HCEC 1CT (cell line): Measurements from ENCODE around the gene SUOX.
"Not testable (repeated sequence)": the region's sequence is repeated elsewhere in the genome, so short reads cannot be mapped to it uniquely, and the experiment has no call there.

Experiments used
- DNase-seq: peaks from one replicate; pipeline ENCODE4 v3.0.0-alpha.2; 2017

The SUOX gene

DNA sequence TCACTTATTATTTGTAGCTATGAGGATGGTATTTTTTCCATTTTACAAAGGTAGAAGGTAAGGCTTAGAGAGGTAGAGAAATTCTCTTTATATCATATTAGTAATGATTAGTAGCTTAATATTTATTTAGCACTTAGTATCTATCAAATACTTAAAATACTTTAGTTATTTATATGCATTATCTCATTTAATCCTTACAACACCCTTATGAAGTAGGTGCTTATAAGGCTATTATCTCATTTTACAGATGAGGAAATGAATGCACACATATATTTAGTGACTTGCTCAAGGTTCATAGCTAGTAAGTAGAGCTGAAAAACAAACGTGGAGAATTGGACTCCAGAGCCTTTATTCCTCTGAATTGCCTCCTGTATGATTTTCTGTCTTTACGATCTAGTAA lies 12.2 kb upstream of the SUOX start:
- DNase-seq = no peak

DNA sequence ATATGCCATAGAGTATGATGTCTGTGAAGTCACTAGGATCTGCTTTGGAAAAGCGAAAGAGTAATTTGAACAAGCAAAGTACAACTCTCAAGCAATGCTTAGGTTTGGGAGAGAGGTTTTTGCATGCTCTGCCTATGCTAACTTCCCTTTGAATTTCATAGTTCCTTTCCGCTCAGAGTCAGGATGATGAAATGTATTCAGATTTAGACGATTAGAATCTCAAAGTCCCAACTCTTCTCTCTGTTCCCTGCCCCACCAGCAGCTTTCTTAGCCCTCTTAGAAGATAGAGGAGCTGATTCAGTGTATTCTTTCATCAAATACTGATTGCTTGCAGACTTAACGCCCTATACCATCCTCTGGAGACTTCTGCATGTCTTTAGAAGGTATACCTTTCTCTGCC lies 11.7 kb upstream of the SUOX start:
- DNase-seq = no peak

DNA sequence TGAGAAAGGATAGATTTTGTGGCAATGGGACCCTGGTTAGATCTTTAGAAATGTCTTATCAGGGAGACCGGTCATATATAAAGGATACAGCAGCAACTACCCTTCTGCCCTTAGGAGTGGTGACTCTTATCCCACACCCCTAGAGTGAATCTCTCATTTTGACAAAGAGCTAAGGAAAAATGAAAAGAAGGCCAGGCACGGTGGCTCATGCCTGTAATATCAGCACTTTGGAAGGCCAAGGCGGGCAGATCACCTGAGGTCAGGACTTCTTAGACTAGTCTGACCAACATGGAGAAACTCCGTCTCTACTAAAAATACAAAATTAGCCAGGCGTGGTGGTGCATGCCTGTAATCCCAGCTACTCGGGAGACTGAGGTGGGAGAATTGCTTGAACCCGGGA lies 11.1 kb upstream of the SUOX start:
- not testable (repeated sequence) for DNase-seq

DNA sequence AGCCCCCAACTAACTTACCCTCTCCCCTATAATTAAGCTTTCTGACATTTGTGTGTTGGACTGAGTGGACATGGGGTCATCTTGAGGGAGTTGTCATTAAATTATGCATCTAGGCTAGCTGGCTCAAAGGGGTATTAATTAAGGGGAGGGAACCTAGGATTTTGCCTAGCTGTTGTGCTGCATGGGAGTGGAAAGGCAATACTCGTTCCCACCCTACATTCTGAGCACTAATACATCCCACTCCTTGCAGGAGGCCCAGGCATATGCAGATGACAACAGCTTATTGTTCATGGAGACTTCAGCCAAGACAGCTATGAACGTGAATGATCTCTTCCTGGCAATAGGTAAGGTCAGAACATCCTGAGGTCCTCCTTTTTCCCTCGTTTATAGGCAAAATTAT lies 6.0 kb upstream of the SUOX start:
- no peak for DNase-seq

DNA sequence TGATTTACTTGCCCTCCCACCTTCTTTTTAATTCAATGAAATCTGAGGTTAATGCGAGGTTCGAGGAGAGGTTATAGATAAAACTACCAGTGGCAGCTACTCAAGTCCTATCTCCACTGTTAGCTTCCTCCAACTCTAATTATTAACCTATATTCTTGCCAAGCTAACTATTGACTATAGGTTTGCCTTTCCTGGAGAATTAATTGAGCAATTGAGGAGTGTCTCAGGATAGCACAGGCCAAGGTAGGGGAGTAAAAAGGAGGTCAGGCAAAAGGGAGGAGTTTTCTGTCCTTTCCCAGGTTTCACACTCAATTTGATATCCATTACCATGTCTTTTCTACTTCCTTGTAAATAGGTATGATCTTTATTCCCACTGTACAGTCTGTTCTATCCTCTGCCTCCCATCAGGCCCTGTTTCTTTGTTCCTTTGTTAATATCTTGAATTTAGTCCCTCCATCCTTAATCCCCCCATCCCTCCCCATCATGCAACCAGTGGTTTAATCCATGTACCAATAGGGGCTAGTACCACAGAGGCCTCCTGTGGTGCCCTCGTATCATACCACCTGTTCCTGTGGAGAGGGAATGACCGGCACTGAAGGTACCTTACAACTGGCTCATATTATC lies 3.7 kb upstream of the SUOX start:
- no peak for DNase-seq

DNA sequence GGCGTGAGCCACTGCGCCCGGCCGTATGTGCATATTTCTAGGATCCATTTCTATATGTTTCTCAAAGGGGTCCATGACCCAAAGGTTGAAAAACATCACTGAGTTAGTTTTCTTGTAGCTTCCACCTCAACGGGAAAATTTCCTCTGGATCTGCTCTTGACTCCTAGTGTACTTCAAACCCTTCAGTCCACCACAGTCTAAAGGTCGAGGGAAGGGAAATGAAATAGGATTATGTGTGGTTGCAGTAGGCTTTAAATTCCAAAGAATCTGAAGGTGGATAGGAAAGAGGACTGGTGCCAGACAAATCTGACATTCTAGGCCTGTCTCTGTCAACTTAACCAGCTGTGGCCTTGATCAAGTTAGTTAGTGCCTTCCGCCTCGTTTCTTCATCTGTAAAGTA lies 1.7 kb upstream of the SUOX start:
- no peak for DNase-seq

DNA sequence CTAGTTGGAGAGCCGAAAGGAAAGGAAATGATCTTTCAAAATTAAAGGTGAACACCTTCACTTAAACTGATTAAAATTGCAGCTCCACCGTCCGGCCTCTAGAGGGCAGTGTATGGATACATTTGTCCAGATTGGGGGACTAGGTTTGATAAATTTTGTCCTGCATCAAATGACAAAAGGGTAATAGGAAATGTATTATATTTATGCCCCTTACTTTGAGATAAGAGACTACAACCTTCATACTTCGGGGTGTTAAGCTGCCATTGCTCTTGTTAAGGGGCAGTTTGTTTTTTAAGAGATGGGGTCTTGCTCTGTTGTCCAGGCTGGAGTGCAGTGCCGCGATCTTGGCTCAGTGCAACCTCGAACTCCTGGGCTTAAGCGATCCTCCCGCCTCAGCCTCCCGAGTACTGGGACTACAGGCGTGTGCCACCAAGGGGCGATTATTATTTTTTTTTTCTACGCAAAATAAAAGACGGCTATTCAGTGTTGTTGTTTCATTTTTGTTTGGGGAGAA lies 818 bp upstream of the SUOX start:
- DNase-seq = peak; percentile 45

DNA sequence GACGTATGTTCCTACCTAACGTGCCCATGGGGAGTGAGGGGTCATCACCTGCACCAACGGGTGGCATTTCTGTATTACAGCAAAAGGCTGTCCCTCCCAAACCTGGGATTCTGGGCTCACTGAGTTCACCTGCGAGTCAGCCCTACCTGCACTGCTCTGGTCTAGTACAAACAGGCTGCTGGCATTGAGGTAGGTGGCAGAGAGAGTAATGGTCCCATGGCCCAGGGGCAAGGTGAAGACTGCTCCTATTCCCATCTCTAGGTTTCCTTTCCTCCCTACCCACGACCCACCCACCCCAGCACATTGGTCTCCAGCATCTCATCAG lies 421 bp downstream of the SUOX start:
- DNase-seq = no peak

DNA sequence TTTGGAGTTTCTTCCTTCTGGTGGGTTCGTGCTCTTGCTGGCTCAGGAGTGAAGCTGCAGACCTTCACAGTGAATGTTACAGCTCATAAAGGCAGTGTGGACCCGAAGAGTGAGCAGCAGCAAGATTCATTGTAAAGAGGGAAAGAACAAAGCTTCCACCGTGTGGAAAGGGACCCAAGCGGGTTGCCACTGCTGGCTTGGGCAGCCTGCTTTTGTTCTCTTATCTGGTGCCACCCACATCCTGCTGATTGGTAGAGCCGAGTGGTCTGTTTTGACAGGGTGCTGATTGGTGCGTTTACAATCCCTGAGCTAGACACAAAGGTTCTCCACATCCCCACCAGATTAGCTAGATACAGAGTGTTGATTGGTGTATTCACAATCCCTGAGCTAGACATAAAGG lies 2.4 kb downstream of the SUOX start:
- DNase-seq = not testable (repeated sequence)

DNA sequence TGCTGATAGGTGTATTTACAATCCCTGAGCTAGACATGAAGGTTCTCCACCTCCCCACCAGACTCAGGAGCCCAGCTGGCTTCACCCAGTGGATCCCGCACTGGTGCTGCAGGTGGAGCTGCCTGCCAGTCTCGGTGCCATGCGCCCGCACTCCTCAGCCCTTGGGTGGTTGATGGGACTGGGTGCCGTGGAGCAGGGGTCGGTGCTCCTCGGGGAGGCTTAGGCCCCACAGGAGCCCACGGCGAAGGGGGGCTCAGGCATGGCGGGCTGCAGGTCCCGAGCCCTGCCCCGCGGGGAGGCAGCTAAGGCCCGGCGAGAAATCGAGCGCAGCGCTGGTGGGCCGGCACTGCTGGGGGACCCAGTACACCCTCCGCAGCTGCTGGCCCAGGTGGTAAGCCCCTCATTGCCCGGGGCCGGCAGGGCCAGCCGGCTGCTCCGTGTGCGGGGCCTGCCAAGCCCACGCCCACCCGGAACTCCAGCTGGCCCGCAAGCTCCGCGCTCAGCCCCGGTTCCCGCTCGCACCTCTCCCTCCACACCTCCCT lies 3.0 kb downstream of the SUOX start:
- DNase-seq = not testable (repeated sequence)

DNA sequence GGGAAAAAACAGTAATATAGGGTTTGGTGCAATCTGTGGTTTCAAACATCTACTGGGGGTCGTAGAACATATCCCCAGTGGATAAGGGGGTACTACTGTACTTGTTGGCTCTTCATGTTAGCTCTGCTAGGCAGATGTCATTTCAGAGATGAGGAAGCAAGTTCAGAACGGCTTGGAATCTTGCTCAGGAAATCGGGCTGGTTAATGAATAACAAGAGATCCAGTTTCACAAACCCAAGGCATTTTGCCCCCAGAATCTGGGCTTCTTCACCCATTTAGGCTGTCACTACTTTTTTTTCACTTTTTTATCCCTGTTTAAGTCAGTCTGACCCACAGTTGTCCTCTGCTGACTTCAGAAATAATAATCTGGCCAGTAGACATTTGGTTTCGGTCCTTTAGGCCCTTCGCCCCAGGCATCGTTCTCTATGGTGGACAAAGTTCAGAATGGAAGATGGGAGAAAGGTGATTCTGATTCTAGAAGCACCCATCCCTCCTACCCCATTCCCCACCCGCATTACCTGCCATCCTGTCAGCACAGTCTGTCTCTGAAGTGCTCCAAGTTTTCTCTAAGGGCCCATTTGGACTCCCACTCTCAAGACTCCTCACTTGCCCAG lies 4.5 kb downstream of the SUOX start:
- no peak for DNase-seq

DNA sequence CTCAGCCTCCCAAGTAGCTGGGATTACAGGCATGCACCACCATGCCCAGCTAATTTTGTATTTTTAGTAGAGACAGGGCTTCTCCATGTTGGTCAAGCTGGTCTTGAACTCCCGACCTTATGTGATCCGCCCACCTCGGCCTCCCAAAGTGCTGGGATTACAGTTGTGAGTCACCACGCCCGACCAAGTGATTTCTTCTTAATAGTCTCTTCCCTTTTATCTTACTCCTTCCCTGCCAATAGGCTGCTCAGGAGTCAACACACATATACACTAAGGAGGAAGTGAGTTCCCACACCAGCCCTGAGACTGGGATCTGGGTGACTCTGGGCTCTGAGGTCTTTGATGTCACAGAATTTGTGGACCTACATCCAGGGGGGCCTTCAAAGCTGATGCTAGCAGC lies 6.3 kb downstream of the SUOX start:
- not testable (repeated sequence) for DNase-seq

DNA sequence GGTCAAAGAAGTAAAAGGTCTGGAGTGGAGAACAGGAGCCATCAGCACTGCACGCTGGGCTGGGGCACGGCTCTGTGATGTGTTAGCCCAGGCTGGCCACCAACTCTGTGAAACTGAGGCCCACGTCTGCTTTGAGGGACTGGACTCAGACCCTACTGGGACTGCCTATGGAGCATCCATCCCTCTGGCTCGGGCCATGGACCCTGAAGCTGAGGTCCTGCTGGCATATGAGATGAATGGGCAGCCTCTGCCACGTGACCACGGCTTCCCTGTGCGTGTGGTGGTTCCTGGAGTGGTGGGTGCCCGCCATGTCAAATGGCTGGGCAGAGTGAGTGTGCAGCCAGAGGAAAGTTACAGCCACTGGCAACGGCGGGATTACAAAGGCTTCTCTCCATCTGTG lies 7.1 kb downstream of the SUOX start:
- DNase-seq = no peak

DNA sequence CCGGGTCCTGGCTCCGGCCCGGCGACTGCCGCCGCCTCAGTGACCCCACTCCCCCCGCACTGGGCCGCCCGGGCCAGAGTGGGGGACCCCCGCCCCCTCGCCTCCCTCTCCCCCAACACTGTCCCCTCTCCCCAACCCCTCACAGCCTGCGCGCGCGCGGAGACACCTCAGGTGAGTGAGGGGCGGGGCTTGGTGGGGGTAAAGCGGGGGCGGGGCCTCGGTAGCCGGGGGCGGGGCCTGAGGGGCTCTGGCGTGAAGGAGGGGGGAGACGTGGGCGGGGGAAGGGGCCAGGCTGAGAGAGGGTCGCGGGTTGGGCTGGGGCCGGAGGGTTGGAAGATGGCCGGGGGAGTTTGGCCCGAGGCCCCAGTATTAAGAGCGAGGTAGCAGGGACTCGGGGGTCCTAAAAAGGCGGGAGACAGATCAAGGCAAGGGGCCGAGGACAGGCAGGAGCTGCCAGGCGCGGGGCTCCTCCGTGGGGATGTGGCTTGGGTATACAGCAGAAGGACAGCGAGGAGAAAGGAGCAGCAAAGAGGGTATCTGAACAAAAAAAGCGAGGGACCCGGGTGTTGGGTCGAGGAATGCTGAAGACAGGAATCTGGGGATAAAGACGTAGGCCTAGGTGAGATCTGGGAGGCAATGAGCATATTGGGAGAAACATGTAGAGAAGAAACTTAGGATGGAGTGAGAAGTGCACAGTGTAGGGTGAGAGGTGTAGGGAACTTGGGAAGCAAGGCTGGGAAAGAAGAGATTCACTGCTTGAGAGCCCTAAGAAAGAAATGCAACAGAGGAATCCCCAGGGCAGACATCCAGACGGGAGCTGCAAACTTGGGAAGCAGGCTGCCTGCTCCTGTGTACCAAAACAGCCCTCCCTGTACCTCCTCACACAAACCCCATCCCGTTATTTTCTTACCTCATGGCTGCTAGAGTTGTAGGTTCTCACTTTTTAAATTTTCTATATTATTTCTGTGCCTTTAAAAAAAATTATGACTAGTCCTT lies 10.8 kb downstream of the SUOX start:
- DNase-seq = no peak

DNA sequence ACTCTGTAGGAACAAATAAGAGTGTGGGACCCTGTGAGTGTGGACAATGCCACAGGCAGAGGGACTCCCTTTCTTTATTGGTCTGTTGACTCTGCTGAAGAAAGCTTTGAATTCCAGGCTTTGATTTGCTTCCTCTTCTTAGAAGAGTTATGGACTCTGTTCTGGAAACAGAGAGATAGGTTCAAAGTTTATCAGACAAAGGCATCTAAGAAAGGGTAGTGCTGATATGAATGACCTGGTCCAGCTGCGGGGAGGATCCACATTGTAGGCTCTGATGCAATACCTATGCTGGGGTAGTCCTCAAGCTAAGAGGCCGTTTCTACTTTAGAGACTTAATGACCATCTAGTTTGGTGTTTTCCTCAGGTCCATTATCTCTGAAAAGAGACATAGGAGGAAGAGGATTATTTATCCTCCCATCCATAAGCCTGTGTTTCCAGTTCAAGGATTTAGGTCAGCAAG lies 13.1 kb downstream of the SUOX start:
- DNase-seq = no peak

DNA sequence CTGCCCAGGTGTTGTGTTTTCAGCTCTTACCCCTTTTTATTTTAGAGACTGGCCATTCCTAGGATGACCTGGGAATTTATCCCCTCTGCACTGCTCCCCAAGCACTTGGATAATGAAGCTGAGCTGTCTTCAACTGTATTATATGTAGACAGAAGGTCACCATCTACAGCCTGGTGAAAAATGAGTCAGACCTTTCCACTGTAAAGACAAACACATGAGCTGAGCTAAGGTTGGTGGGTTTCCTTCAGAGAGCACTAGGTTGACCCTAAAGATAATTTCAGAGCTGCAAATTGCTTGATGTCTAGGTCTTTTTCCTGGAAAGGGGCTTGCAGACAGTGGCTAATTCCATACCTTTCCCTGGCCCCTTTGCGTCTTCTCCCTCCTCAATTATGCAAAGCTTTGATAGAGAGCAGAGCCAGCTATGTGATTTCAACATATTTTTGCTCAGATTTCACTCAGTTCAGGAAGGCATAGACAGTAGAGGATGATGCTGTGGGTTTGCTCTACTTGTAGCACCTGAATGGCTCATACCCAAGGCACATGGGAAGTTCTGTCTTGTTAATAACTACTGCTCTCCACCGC lies 14.5 kb downstream of the SUOX start:
- no peak for DNase-seq

DNA sequence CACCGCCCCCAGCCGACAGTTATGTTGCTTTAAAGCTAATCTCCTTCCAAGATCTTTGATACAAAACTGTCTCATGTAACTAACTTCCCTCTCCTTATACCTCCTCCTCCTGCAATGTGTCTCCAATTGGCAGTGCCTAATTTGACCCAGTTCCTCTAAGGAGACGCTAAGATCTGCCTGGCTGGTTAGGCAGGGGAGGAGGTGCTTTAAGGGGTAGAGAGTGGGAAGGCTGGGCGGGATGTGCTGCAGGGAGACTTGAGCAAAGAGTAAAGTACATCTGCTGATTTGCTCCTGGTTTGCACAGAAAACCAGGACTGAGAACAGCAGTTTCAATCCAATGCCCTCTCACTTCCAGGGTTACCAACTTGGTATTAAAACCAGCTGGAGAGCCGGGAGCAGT lies 16.4 kb downstream of the SUOX start:
- DNase-seq = no peak

DNA sequence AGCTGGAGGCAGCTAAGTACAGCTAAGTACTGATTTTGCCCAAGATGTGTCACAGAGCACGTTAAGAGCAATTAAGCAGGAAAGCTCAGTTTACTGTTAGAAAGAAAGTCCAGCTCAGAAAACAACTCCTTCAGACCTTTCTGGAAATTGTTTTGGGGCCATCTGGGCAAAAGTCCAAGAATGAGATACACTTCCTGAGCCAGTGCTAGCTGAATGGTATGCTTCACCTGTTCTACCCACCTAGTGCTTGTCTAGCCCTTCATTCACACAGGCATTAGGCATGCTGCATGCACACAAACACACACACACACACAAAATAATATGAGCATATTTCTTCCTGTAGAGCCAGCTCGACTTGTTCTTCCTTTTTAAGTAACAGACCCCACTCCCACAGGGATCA lies 17.1 kb downstream of the SUOX start:
- DNase-seq = no peak

DNA sequence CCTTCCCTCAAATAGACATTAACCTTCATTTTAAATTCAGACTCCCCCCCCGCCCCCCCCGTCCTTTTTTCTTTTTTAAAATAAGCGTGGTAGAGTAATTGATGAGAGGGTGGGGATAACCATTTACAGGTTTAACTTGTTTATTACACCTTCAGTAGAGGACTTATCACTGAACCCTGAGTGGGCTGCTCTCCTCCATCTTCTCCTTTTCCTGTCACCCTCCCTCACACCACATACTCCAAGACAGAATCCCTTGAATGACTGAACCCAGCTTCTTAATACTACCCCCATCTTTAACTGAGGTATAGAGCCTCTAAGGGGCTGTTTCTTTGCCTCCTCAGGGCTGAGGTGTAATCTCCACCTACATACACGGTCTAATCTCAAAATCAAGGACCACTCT lies 20.1 kb downstream of the SUOX start:
- DNase-seq = no peak

DNA sequence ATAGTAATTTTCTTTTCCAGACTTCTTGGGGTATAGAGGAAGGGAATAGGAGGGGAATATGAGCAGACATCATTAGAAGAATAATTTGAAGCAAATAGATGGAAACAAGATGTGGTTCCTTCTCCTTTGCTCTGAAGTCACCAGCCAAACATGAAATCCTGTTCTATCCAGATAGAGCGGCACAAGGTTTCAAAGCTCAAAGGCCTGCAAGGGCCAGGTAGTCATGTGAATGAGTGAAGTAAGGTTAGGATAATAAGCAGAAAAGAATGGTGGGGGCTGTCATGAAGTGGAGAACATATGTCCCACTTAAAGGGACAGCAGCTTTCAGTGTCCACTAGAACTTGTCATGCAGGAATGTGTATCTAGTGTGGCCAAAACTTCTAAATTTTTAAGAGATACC lies 21.3 kb downstream of the SUOX start:
- no peak for DNase-seq

DNA sequence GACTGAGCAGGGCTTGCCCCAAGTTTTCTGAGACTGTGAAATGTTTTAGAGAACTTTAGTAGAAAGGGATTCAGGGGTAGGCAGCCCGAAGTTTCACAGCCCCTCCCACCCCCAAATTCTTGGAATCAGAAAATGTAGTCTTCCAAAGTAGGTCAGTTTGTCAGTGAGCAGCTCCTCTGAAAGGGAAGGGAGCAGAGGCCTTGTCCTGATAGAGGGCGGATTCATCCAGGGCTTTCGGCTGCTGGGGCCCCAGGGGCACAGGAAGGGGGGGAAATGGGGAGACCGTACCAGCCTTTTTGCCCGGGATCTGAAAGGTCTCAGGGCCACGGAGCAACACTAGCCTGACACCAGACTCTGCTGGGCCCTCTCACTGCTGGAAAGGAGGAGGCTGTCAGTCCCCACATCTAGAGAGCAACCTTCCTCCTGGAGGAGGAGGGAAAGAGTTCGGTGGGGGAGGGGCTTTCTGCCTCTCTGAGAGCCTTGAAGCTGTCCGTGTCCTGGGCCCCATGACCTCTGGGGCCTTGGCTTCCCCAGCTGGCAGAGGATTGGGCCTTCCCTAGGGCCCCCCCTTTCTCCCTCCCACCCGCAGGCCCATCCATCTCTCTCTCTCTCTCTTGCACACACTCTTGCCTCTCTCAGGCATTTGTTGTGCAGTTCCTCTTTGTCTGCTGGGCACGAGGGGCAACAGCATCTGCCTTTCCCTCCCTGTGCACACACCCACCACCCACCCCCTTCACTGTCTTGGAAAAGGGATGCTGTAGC lies 23.5 kb downstream of the SUOX start, which contains the start of gene IKZF4:
Gene IKZF4, plus strand, starts transcription at position 621 of the 762 bp plus-strand sequence. CDS start 451 bp downstream, outside the sequence.
- DNase-seq = no peak

DNA sequence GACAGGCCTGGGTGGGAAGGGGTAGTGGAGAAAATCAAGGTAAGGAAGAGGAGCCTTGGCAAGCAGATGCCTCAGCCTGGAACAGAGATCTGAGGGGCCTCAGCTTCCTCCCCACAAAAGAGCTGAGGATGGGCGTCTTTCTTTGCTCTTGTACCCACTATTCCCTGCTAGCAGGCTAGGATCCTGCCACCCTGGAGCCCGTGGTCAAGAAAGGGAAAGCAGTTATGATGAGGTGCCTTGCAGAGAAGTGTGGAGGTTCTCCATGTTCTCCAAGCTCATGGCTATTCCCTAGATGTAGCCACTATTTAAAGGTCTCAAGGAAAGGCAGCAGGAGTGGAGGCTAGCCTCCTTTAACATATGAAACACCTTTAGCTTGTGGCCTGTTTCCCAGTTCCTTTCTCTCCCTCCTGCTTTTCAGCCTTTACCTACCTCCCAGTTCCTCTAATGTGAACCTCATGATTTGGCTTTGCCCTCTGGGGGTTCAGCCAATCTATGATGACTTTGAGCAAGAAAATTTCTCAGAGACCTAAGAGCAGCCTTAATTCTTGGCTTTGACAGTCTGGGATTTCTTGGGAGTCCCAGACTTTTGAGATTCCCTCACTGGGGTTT lies 24.9 kb downstream of the SUOX start:
- no peak for DNase-seq
